Measurements from ENCODE around the gene CCDC51.

GRCh38 chr3:48428088-48428571 lies 11.8 kb downstream of the CCDC51 start:
- TF ChIP-seq POLR2A (IDR thresholded peaks at IDR 0.05) (no peak), POLR2AphosphoS5 (IDR thresholded peaks at IDR 0.05; ENCODE audit: insufficient read depth in 1 of 2, low read depth in 1 of 2) (no peak)
